Heart left ventricle (tissue), 16 donors: ENCODE results near the gene DDX59. TPM values are rescaled to one million over a fixed set of nuclear protein-coding genes. Genes with fewer than 3 reads are reported as not detected.

Experiments
- ATAC-seq, 4 donors: fragments of 200-7000 bp; cut with Tn5 transposase; one replicate each; pipeline ENCODE4 v1.9.1; 2020 to 2022; ENCODE audit warnings: moderate library complexity in 4 of 4, mild to moderate bottlenecking in 3 of 4, moderate number of reproducible peaks in 1 of 4
- DNase-seq, 5 donors: peaks; one replicate each; pipeline ENCODE4 v3.0.0-alpha.2; 2020
- H3K27ac ChIP-seq, 12 donors: fragments of 200-600 bp; sonication (generic) in 4 of 12; one replicate each; pipeline versions ENCODE4 v1.5.0 to v1.8.0; 2016 to 2022; ENCODE audit warnings: mild to moderate bottlenecking in 2 of 12
- H3K27me3 ChIP-seq, 9 donors: fragments of 200-600 bp; sonication (generic) in 2 of 9; one replicate each; pipeline versions ENCODE4 v1.5.1 to v1.8.0; 2016 to 2022; ENCODE audit warnings: mild to moderate bottlenecking in 3 of 9
- H3K36me3 ChIP-seq, 9 donors: fragments of 200-600 bp; sonication (generic) in 2 of 9; one replicate each; pipeline versions ENCODE4 v1.5.0 to v1.8.0; 2018 to 2022; ENCODE audit warnings: mild to moderate bottlenecking in 2 of 9
- H3K4me1 ChIP-seq, 12 donors: fragments of 200-600 bp; sonication (generic) in 4 of 12; one replicate each; pipeline versions ENCODE4 v1.5.0 to v1.8.0; 2016 to 2022; ENCODE audit warnings: mild to moderate bottlenecking in 3 of 12
- H3K4me3 ChIP-seq, 12 donors: fragments of 200-600 bp; sonication (generic) in 4 of 12; one replicate each; pipeline versions ENCODE4 v1.5.0 to v1.8.0; 2017 to 2022; ENCODE audit warnings: mild to moderate bottlenecking in 9 of 12, moderate library complexity in 4 of 12
- H3K9me3 ChIP-seq, 12 donors: fragments of 200-600 bp; sonication (generic) in 4 of 12; one replicate each; pipeline versions ENCODE4 v1.5.0 to v1.8.0; 2016 to 2022; ENCODE audit warnings: mild to moderate bottlenecking in 1 of 12
- POLR2A ChIP-seq, 2 donors: fragments of 450-650 bp; IDR thresholded peaks; one replicate each; pipeline ENCODE4 v1.6.1; 2017; ENCODE audit warnings: antibody characterized with exemption in 2 of 2, mild to moderate bottlenecking in 2 of 2, moderate library complexity in 2 of 2
- WGBS, 4 donors: extraction: QIAGEN DNeasy Blood & Tissue Kit in 2 of 4; methylation state at CpG; one replicate each; pipeline versions ENCODE4 v1.1.5 to v1.1.7; 2013 to 2018; 5-methylcytosine and 5-hydroxymethylcytosine counted together
- intact Hi-C, 10 donors: fragments of 100-400 bp; cut with DNase I; formaldehyde crosslinking; loops; one replicate each; pipeline versions ENCODE4 v1.11.1 to v1.14.2; 2022
- polyA plus RNA-seq, 2 donors: library from polyadenylated mRNA; stranded (reverse); fragments of 200-250 nt; gene quantifications; one replicate each; pipeline ENCODE4 v1.2.3, GENCODE V29; 2013
- total RNA-seq, 9 donors: library from RNA; depleted of rRNA in 2 of 9; stranded (reverse); fragments of >200 nt in 2 of 9; fragmentation: NEBNext Ultra II Directional in 3 of 9; extraction: Animal tissue kit (Norgen Biotek cat#: 25700) in 3 of 9; gene quantifications; one replicate each; pipeline versions ENCODE4 v1.1.0 to v1.2.4, GENCODE V29; 2016 to 2023
- TF ChIP-seq, protein P1 (sequence below), 12 donors: fragments of 200-600 bp; sonication (generic) in 4 of 12; IDR thresholded peaks; one replicate each; pipeline versions ENCODE4 v1.5.0 to v1.8.0; 2018 to 2022; ENCODE audit warnings: antibody characterized with exemption in 12 of 12, mild to moderate bottlenecking in 5 of 12
- donor health status: ischemic (EF 13 %, LVEDD 7.1; RV severe dilation, severe dysfunction).
- donor health status: healthy with polysubstance abuse.
- donor health status: DM: no; HTN: yes; CAD: no.
- donor health status: DM: no; HTN: no; CAD: no.
- donor health status: ischemic (EF 25% LVEDD 6.9; RV normal size, moderate dysfunction).
- donor health status: ischemic (EF 25% LVEDD 5.7; RV mildly dilated, moderate dysfunction).
- donor health status: healthy.
- donor health status: DM: yes; HTN: yes; CAD: no.
- donor health status: ischemic (EF 35%, LVEDD 5.7; RV mildly dilated, moderate dysfunction).
- donor health status: nonischemic (EF 11% LVEDD 7.7; RV severe dilation, severe dysfunction).
- donor health status: DM: yes; HTN: yes; CAD: no.
- donor health status: PGD.
- donor health status: ischemic (EF 29% LVEDD 5.4; RV normal size, mild dysfunction).
- donor health status: nonischemic (EF 23%, LVEDD 6.1; RV moderate dilation, normal function).

Gene DDX59
- total and polyA plus RNA-seq, 11 donors, result 10.0 to 21.6 (median 15.5) TPM

DNA sequence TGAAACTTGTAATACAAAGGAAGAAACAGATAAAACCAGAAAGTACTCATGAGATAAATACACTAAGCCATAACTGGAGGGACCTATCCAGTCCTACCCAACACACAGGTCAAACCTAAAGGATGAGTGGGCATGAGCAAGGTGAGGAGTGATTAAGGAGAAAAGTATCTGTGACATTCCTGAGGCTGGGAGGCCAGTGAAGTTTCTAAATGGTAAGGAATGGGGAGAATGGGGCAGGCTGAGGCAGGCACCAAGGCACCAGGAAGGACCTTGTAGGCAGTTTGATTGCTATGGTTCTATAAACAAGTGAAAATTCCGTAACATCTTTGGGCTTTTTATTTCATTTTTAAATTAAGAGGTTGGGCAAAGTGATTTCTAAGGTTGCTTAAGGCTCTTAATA lies 10.4 kb downstream of the DDX59 start:
- no peak for ATAC-seq
- H3K36me3 ChIP-seq, result peaks cover 0 to 100% (median 97%) of the 10 kb centered on the region in 9 donors
- intact Hi-C loops, result no loop called here

DNA sequence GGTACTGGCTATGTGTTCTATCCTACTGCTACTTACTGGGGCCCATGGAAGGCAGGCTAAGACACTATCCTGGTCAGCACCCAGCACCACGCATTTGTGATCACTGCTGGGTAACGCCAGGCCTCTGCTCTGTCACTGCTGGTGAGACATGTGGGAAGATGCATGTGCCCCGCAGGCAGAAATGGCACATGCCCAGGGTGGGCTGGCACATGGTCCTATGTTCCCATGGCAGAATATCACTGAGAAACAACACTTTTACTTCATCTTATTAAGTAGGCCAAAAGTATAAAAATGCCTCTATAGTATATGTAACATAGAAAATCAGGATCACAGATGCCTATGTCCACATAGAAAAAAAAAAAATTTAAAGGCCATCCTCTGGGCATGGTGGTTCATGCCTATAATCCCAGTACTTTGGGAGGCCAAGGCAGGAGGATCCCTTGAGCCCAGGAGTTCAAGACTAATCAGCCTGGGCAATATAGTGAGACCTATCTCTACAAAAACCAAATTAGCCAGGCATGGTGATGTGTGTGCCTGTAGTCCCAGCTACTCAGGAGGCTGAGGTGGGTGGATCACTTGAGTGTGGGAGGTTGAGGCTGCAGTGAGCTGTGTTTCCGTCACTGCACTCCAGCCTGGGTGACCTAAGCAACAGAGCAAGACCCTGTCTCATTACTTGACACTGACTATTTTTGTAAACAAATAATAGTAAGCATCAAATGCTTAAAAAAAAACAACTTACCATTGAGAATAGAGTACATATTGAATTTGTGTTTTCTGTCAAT lies 11.5 kb downstream of the DDX59 start:
- DNase-seq (no peak), ATAC-seq (no peak)
- TF ChIP-seq, protein P1, sequence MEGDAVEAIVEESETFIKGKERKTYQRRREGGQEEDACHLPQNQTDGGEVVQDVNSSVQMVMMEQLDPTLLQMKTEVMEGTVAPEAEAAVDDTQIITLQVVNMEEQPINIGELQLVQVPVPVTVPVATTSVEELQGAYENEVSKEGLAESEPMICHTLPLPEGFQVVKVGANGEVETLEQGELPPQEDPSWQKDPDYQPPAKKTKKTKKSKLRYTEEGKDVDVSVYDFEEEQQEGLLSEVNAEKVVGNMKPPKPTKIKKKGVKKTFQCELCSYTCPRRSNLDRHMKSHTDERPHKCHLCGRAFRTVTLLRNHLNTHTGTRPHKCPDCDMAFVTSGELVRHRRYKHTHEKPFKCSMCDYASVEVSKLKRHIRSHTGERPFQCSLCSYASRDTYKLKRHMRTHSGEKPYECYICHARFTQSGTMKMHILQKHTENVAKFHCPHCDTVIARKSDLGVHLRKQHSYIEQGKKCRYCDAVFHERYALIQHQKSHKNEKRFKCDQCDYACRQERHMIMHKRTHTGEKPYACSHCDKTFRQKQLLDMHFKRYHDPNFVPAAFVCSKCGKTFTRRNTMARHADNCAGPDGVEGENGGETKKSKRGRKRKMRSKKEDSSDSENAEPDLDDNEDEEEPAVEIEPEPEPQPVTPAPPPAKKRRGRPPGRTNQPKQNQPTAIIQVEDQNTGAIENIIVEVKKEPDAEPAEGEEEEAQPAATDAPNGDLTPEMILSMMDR (IDR thresholded peaks at IDR 0.05), result no peak
- TF ChIP-seq POLR2A (IDR thresholded peaks at IDR 0.05), result no peak
- Histone ChIP-seq H3K9me3 (no peaks in the 10 kb centered on the region), H3K27me3 (no peaks in the 10 kb centered on the region), H3K36me3 (peaks cover 0 to 99% (median 91%) of the 10 kb centered on the region in 9 donors), H3K4me1 (peaks cover 0 to 13% (median 0%) of the 10 kb centered on the region in 12 donors), H3K27ac (no peak overlapping the region), H3K4me3 (no peak overlapping the region)
- WGBS, 4 donors, result 86 to 97% (median 97%) methylated on average over 4 of the region's 4 CpGs
- intact Hi-C loops, result no loop called here

More for the DNA sequence above, 10.4 kb downstream of the DDX59 start:
- 89 to 100% (median 95%) methylated on average over 1 of the region's 1 CpG for WGBS, 4 donors
- no peaks in the 10 kb centered on the region for H3K27me3 ChIP-seq
- H3K27ac ChIP-seq, result no peak overlapping the region
- peaks cover 0 to 15% (median 1%) of the 10 kb centered on the region in 12 donors for H3K4me1 ChIP-seq
- no peaks in the 10 kb centered on the region for H3K9me3 ChIP-seq
- H3K4me3 ChIP-seq, result no peak overlapping the region
- no peak for DNase-seq
- no peak for TF ChIP-seq POLR2A (IDR thresholded peaks at IDR 0.05)
- TF ChIP-seq, protein P1 (IDR thresholded peaks at IDR 0.05), result no peak

DNA sequence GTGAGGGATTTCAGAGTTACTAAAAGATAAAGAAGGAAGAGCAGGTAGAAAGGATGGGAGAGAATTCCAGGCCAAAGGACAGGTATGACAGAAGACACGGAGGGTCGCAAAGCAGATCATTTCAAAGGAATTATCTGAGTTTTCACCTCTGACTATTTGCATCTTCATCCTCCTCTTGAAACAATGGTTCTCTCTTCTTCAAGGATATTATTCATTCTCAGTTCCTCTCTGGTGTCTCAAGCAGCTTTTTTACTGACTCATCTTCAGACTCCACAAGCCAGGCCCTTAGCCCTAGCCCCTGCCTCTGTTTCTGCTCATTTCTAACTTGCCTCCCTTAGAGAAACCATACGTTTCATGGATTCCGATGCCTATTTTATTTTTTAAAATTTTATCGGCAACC lies 15.0 kb downstream of the DDX59 start:
- no peaks in the 10 kb centered on the region for H3K9me3 ChIP-seq
- intact Hi-C loops, result no loop called here
- H3K4me3 ChIP-seq, result no peak overlapping the region
- DNase-seq (no peak), ATAC-seq (no peak)
- no peaks in the 10 kb centered on the region for H3K27me3 ChIP-seq
- peaks cover 0 to 95% (median 74%) of the 10 kb centered on the region in 9 donors for H3K36me3 ChIP-seq
- WGBS, 4 donors, result 94 to 98% (median 96%) methylated on average over 5 of the region's 5 CpGs
- no peak overlapping the region for H3K27ac ChIP-seq
- TF ChIP-seq, protein P1 (IDR thresholded peaks at IDR 0.05), result no peak
- no peak for TF ChIP-seq POLR2A (IDR thresholded peaks at IDR 0.05)
- no peaks in the 10 kb centered on the region for H3K4me1 ChIP-seq

DNA sequence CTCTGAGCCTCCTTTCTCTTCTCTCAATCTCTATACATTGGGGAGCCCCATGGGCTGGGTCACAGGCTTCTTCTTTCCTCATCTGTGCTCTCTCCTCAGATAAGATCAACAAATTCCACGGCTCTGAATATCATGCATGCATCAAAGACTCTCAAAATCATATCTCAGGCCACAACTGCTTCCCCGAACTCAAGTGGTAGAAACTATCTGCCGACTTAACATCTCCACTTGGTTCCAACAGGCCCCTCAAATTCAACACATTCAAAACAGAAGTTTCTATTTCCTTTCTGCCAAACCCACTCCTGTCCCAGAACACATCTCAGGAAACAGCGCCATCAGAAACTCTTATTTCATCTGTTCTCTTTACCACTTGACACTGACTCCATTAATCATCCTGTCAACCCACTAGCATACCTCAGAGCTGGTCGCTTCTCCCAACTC lies 16.7 kb downstream of the DDX59 start:
- H3K36me3 ChIP-seq, result peaks cover 0 to 95% (median 72%) of the 10 kb centered on the region in 9 donors

More for the DNA sequence above, 16.7 kb downstream of the DDX59 start:
- 75 to 85% (median 82%) methylated on average over 5 of the region's 5 CpGs for WGBS, 4 donors
- DNase-seq (no peak), ATAC-seq (no peak)
- TF ChIP-seq POLR2A (IDR thresholded peaks at IDR 0.05), result no peak
- TF ChIP-seq, protein P1 (IDR thresholded peaks at IDR 0.05), result no peak
- Histone ChIP-seq H3K27ac (no peak overlapping the region), H3K4me3 (no peak overlapping the region), H3K27me3 (no peaks in the 10 kb centered on the region), H3K9me3 (no peaks in the 10 kb centered on the region), H3K4me1 (no peaks in the 10 kb centered on the region)
- intact Hi-C loops, result no loop called here
